Medulla oblongata (tissue), 1 donor: Measurements from ENCODE around the gene AK2.
"Not testable (repeated sequence)": the region's sequence is repeated elsewhere in the genome, so short reads cannot be mapped to it uniquely, and the experiment has no call there.

Experiments used
- DNase-seq: peaks from one replicate; pipeline ENCODE4 v3.0.0-alpha.2; 2015; ENCODE audit errors: extremely low spot score

The AK2 gene

GRCh38 chr1:33001282-33001681 lies 35.4 kb downstream of the AK2 start:
- no peak for DNase-seq

GRCh38 chr1:33000427-33001026 lies 36.2 kb downstream of the AK2 start:
- DNase-seq, result no peak

- DNase-seq, result no peak
Observed at GRCh38 chr1:32998997-32999396, 37.7 kb downstream of the AK2 start.

- DNase-seq, result no peak
Observed at GRCh38 chr1:32998064-32998463, 38.6 kb downstream of the AK2 start.

- DNase-seq, result no peak
Observed at GRCh38 chr1:32997381-32997891, 39.2 kb downstream of the AK2 start.

GRCh38 chr1:32993324-32993636 lies 43.4 kb downstream of the AK2 start:
- not testable (repeated sequence) for DNase-seq

- DNase-seq, result peak; percentile 86
Observed at GRCh38 chr1:32992489-32993323, 44.0 kb downstream of the AK2 start.

- no peak for DNase-seq
Observed at GRCh38 chr1:32991819-32992488, 44.7 kb downstream of the AK2 start.

- no peak for DNase-seq
Observed at GRCh38 chr1:32991386-32991785, 45.3 kb downstream of the AK2 start.

- DNase-seq, result no peak
Observed at GRCh38 chr1:32990887-32991286, 45.8 kb downstream of the AK2 start.

GRCh38 chr1:32989160-32990050 lies 47.3 kb downstream of the AK2 start:
- DNase-seq, result peak; percentile 79

GRCh38 chr1:32988665-32989064 lies 48.0 kb downstream of the AK2 start:
- no peak for DNase-seq

- no peak for DNase-seq
Observed at GRCh38 chr1:32985226-32985625, 51.5 kb downstream of the AK2 start.

- peak; percentile 56 for DNase-seq
Observed at GRCh38 chr1:32984455-32985171, 52.1 kb downstream of the AK2 start.

GRCh38 chr1:32984090-32984454 lies 52.6 kb downstream of the AK2 start:
- no peak for DNase-seq

GRCh38 chr1:32983020-32983419 lies 53.7 kb downstream of the AK2 start:
- DNase-seq, result no peak

- peak; percentile 78 for DNase-seq
Observed at GRCh38 chr1:32981003-32981901, 55.4 kb downstream of the AK2 start.

- no peak for DNase-seq
Observed at GRCh38 chr1:32980080-32980479, 56.6 kb downstream of the AK2 start.

- no peak for DNase-seq
Observed at GRCh38 chr1:32978854-32979253, 57.8 kb downstream of the AK2 start.

GRCh38 chr1:32977546-32978087 lies 59.1 kb downstream of the AK2 start:
- DNase-seq, result no peak
